Mammary epithelial cell (primary cell): ENCODE data around the gene EP400.
"Not testable (repeated sequence)": the region's sequence is repeated elsewhere in the genome, so short reads cannot be mapped to it uniquely, and the experiment has no call there.

Experiments
- EZH2 ChIP-seq: IDR thresholded peaks from 2 replicates; pipeline ENCODE4 v1.6.1; 2012; ENCODE audit warnings: low read length, inconsistent platforms, borderline replicate concordance
- TF ChIP-seq, protein P1 (sequence below), 2 donors: IDR thresholded peaks in 1 of 2; conservative IDR thresholded peaks in 1 of 2; 2 replicates each; pipeline ENCODE4 v1.5.1; 2011 to 2012; ENCODE audit warnings: inconsistent platforms in 2 of 2, low read length in 2 of 2, mild to moderate bottlenecking in 2 of 2, control low read depth in 1 of 2, low read depth in 1 of 2; ENCODE audit not compliant: insufficient read depth in 1 of 2; ENCODE audit errors: extremely low read depth in 1 of 2

DNA sequence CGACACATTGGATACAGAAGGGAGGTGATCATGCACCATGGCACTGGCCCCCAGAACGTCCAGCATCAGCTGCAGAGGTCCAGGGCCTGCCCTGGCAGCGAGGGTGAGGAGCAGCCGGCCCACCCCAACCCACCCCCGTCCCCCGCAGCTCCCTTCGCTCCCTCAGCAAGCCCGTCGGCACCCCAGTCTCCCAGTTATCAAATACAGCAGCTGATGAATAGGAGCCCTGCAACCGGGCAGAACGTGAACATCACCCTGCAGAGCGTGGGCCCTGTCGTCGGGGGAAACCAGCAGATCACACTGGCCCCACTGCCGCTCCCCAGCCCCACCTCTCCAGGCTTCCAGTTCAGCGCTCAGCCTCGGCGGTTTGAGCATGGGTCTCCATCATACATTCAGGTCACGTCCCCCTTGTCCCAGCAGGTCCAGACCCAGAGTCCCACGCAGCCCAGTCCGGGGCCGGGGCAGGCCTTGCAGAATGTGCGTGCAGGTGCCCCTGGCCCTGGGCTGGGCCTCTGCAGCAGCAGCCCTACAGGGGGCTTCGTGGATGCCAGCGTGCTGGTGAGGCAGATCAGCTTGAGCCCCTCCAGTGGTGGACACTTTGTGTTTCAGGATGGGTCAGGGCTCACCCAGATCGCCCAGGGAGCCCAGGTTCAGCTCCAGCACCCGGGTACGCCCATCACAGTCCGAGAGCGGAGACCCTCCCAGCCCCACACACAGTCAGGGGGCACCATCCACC lies 11.0 kb downstream of the EP400 start:
- TF ChIP-seq, protein P1, sequence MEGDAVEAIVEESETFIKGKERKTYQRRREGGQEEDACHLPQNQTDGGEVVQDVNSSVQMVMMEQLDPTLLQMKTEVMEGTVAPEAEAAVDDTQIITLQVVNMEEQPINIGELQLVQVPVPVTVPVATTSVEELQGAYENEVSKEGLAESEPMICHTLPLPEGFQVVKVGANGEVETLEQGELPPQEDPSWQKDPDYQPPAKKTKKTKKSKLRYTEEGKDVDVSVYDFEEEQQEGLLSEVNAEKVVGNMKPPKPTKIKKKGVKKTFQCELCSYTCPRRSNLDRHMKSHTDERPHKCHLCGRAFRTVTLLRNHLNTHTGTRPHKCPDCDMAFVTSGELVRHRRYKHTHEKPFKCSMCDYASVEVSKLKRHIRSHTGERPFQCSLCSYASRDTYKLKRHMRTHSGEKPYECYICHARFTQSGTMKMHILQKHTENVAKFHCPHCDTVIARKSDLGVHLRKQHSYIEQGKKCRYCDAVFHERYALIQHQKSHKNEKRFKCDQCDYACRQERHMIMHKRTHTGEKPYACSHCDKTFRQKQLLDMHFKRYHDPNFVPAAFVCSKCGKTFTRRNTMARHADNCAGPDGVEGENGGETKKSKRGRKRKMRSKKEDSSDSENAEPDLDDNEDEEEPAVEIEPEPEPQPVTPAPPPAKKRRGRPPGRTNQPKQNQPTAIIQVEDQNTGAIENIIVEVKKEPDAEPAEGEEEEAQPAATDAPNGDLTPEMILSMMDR (conservative IDR thresholded peaks at IDR 0.05 in 1 of 2, IDR thresholded peaks at IDR 0.05 in 1 of 2; ENCODE audit: extremely low read depth in 1 of 2, insufficient read depth in 1 of 2, low read depth in 1 of 2, low read length in 2 of 2): not testable (repeated sequence)
- TF ChIP-seq EZH2: not testable (repeated sequence)
